Kidney tubule cell (primary cell): ENCODE results near the gene TEX51.

Experiments
- DNase-seq: peaks from one replicate; pipeline ENCODE4 v3.0.0-alpha.2; 2018; ENCODE audit warnings: low spot score

TEX51 gene

GRCh38 chr2:126879348-126880298 is 19.1 kb upstream of the TEX51 start:
- DNase-seq: no peak

DNA sequence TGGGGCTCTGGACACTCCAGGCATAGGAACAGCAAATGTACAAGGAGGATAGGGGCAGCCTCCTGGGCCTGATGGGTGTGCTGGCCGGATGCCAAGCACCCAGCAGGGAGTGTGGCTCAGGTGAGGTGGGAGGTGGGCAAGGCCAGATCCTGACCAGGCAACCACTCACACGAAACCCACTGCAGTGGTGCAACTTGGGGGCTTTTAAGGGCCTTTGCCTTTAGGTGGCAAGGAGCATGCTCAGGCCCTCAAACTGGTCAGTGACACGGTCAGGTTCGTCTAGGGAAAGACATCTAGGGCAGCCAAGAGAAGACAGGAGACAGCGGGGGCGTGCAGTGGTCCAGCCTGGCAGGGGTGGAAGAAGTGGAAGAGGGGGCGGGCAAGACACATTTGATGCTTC is 18.4 kb upstream of the TEX51 start:
- no peak for DNase-seq

DNA sequence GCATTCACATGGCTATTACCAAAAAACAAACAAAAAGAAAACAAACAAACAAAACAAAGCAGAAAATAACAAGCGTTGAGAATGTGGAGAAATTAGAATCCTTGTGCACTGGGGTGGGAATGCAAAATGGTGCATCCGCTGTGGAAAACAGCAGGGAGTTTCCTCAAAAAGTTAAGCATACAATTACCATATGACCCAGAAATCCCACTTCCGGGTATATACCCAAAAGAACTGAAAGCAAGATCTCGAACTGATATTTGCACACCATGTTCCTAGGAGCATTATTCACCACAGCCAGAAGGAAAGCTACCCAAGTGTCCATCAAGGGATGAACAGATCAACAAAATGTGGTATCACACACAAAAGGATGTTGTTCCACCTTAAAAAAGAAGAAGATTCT is 17.9 kb upstream of the TEX51 start:
- no peak for DNase-seq

DNA sequence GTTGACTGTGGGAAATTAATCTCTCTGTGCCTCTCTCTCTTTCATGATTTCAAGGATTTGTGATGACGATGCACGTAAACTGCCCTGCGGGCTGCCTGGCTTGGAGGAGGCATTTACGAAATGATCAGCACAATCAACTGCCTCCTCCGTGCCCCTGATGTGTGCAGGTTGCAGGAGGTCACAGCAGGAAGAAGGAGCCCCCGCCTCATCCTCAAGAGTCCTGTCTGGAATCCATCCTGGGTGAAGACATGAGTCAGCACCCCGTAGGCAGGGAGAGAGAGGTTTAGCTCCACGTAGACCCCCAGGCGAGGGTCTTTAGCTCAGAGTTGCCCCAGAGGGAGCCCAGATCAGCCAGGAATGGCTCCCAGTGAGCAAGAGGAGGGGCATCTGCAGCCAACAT is 17.1 kb upstream of the TEX51 start:
- DNase-seq: no peak

DNA sequence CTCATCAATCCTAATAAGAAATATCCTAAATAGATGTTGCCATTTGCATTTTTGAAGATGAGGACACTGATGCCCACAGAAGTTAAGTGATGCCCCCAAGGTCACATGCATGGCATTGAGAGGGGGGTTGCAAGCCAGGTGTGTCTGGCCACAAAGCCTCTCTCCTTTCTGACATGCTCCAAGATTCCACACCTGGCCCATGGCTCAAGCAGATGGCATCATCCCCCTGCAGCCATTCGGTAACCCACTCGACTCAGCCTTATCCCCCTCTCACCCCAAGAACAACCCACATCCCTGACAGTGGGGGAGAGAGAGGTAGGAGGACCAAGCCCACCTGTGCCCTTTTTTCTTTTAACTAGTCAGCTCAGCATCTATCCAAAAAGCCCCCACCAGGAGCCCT is 16.5 kb upstream of the TEX51 start:
- DNase-seq: no peak

- DNase-seq: no peak
These were observed 15.7 kb upstream of the TEX51 start for GRCh38 chr2:126882736-126883665.

DNA sequence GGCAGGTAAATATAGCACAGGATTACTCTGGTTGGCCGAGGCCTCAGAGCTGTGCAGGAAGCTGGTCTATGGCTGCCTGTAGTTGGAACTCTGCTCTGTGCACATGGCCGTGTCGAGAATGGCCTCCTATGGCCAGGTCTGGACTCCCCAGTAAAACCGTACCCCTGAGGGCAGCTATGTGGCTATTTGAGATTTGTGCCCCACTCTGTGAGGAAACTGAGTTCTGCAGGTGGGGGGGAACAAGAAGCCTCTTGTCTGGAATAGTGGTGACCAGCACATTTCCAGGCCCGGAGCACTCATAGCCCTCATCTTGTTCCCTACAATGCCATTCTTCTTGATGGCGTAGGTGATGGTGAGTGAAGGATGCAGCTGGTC is 15.0 kb upstream of the TEX51 start:
- DNase-seq: no peak

- no peak for DNase-seq
These were observed 13.6 kb upstream of the TEX51 start for GRCh38 chr2:126884861-126885750.

GRCh38 chr2:126885751-126886210 is 12.9 kb upstream of the TEX51 start:
- DNase-seq: peak; percentile 42

DNA sequence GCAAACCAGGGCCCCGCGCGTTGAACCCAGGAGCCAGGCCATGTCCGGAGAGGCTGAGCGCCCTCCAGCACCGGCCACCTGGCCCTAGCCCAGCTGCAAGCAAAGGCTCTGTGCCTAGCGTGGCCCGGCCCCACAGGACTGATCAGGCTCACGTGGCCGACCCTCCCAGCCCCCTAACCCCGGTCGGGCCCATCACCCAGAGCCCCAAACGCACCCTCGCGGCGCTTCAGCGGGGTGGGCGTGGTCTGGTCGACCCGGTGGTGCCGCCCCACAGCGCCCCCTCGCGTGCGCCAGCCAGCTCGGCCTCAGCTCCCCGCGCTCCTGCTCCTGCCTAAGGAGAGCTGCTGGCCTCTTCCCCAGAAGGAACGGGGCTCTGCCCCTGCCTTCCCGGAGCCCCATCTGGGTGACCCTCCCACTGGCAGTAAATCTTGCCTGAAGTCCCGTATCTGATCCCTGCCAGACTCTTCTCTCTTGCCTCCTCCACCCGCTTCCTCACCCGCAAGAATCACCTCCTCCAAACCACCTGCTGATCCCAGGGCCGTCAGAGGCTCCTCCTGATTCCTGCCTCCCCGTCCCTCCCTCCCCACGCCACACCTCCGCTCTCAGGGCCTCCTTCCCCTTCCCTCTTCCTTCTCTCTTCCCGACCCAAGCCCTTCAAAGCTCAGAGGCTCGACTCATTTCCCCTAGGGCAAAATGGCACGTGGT is 12.3 kb upstream of the TEX51 start:
- peak; percentile 70 for DNase-seq

DNA sequence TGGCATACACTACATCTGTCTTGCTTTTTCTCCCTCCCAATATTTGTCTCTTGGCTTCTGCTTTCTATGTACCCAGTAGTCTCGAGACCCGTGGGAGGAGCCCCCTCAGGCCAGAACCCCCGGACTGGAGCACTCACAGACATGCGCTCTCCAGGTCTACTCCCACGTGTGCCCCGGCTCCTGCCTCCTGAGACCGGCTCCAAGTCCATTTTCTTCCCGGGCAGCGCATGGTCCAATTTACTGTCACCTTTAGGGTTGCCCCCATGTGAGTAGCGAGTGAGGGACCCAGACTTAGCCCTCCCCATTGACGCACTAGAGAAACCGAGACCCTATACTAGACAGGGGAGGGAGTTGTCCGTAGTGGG is 11.8 kb upstream of the TEX51 start:
- DNase-seq: no peak

- DNase-seq: no peak
These were observed 11.2 kb upstream of the TEX51 start for GRCh38 chr2:126887506-126887905.

DNA sequence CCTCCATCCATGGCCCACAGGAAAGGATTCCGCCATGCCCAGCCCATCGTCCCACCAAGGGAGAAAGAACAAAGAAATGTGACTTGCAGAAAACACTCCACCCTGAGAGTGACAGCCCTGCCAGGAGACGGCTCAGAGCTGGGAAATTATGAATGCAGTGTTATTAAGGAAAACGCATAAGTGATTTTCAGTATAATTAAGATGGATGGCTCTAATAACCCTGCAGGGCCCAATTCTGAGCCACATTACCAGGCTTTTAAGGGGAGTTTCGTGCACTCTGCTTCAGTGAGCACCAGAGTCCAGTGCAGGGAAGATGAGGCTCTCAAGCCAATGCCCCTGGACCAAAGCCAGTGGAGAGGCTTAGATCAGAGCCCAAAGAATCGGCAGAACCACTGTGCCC is 10.6 kb upstream of the TEX51 start:
- no peak for DNase-seq

DNA sequence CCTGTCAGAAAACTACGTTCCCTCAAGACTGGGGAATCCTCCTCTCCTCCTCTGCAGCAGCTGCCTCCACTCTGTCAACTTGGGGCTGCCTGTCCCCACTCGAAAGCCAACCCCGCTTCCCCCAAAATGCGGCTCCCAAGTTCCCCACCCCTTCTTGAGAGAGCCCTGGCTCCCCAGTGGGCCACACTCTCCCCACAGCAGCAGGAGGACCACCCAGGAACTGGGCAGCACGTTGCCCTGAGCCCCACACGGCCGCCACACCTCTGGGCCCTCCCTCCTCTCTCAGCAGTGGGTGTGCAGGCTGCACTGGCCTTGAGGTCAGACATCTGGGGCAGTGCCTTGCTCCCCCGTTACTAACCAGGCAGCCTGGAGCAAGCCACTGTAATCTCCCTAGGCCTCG is 9.6 kb upstream of the TEX51 start:
- DNase-seq: no peak

- no peak for DNase-seq
These were observed 9.1 kb upstream of the TEX51 start for GRCh38 chr2:126889496-126890135.

DNA sequence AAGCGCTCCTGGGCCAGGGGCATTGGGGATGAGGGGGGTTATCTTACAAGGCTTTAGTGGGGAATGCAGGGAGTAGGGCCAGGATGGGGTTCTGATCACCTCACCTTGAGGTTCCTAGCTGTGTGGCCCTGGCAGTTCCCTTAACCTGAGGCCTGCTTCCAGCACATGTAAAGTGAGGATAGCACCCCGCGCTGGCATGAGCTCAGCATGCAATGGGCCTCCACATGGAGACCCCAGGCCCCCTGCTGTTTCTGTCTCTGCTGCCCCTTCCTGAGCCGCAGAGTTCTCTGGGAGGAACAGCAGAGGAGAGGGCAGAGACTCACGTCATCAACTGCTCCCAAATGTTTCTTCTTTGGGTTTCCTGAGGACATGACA is 8.6 kb upstream of the TEX51 start:
- DNase-seq: no peak

GRCh38 chr2:126890551-126891450 is 7.9 kb upstream of the TEX51 start:
- DNase-seq: no peak

- DNase-seq: no peak
These were observed 6.8 kb upstream of the TEX51 start for GRCh38 chr2:126891681-126892500.

DNA sequence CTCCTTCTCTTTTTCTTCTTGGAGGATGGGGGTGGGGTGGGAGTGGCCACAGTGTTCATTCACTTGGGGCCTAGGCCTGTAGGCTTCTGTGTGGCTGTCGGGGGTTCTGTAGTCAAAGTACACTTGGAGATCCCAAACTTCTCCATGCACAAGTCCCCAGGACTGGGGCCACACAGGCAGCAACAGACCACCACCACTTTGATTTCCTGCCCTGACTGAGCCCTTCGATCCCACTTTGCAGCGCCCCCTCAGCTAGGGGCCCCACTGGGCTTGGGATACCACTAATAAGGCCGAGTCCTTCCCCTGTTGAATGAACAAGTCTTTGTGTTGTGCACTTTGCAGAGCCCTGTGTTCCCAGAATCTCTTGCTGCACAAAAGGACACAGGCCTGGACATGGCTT is 5.5 kb upstream of the TEX51 start:
- no peak for DNase-seq
